Upper lobe of right lung (tissue), 1 donor: ENCODE measurements around the gene SKIC8. TPM values are rescaled to one million over a fixed set of nuclear protein-coding genes. Genes with fewer than 3 reads are reported as not detected.

Experiments
- ATAC-seq: fragments of 200-7000 bp; cut with Tn5 transposase; one replicate; pipeline ENCODE4 v1.9.1; 2020; ENCODE audit warnings: mild to moderate bottlenecking, moderate library complexity
- DNase-seq: peaks from one replicate; pipeline ENCODE4 v3.0.0-alpha.2; 2020
- H3K27ac ChIP-seq: fragments of 200-600 bp; one replicate; pipeline ENCODE4 v1.8.0; 2022
- H3K27me3 ChIP-seq: fragments of 200-600 bp; one replicate; pipeline ENCODE4 v1.8.0; 2022; ENCODE audit warnings: mild to moderate bottlenecking
- H3K36me3 ChIP-seq: fragments of 200-600 bp; one replicate; pipeline ENCODE4 v1.8.0; 2022
- H3K4me1 ChIP-seq: fragments of 200-600 bp; one replicate; pipeline ENCODE4 v1.8.0; 2022
- H3K4me3 ChIP-seq: fragments of 200-600 bp; one replicate; pipeline ENCODE4 v1.8.0; 2022; ENCODE audit warnings: mild to moderate bottlenecking
- H3K9me3 ChIP-seq: fragments of 200-600 bp; one replicate; pipeline ENCODE4 v1.8.0; 2022
- intact Hi-C: fragments of 100-400 bp; cut with DNase I; formaldehyde crosslinking; loops from one replicate; pipeline ENCODE4 v1.11.0; 2022
- total RNA-seq: library from RNA; stranded (reverse); fragmentation: NEBNext Ultra II Directional; extraction: Animal tissue kit (Norgen Biotek cat#: 25700); gene quantifications from one replicate; pipeline ENCODE4 v1.2.1, GENCODE V29; 2021
- TF ChIP-seq, protein P1 (sequence below): fragments of 200-600 bp; IDR thresholded peaks from one replicate; pipeline ENCODE4 v1.8.0; 2022; ENCODE audit warnings: antibody characterized with exemption
- donor health status: DM: no; HTN: yes; CAD: no; lungs with severe emphysema.

Gene SKIC8
- total RNA-seq, 1 donor from 2014 or later = 37.9 TPM

DNA sequence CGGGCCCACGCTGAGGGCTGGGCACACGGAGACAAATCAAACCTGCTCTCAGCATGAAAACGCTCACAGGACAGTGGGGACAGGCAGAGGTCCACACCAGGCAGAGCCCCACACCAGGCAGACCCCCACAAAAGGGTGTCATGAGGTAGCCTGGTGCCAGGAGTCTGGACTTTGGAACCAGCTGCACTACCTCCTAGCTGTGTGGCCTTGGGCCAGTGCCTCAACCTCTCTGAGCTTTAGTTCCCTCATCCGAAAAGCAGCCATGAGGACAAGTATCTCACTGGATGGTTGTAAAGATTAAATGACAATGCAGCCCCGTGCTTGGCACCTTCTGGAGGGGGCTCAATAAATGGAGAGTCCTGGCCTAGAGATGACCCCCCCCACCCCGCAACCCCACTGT lies 24.3 kb upstream of the SKIC8 start:
- TF ChIP-seq, protein P1, sequence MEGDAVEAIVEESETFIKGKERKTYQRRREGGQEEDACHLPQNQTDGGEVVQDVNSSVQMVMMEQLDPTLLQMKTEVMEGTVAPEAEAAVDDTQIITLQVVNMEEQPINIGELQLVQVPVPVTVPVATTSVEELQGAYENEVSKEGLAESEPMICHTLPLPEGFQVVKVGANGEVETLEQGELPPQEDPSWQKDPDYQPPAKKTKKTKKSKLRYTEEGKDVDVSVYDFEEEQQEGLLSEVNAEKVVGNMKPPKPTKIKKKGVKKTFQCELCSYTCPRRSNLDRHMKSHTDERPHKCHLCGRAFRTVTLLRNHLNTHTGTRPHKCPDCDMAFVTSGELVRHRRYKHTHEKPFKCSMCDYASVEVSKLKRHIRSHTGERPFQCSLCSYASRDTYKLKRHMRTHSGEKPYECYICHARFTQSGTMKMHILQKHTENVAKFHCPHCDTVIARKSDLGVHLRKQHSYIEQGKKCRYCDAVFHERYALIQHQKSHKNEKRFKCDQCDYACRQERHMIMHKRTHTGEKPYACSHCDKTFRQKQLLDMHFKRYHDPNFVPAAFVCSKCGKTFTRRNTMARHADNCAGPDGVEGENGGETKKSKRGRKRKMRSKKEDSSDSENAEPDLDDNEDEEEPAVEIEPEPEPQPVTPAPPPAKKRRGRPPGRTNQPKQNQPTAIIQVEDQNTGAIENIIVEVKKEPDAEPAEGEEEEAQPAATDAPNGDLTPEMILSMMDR = no peak
- no peak for DNase-seq
- Histone ChIP-seq H3K4me3 (no peak overlapping the region), H3K9me3 (no peaks in the 10 kb centered on the region), H3K36me3 (no peaks in the 10 kb centered on the region), H3K27ac (no peak overlapping the region), H3K27me3 (no peaks in the 10 kb centered on the region), H3K4me1 (peaks cover 4% of the 10 kb centered on the region)
- no peak for ATAC-seq
- intact Hi-C loops = no loop called here

DNA sequence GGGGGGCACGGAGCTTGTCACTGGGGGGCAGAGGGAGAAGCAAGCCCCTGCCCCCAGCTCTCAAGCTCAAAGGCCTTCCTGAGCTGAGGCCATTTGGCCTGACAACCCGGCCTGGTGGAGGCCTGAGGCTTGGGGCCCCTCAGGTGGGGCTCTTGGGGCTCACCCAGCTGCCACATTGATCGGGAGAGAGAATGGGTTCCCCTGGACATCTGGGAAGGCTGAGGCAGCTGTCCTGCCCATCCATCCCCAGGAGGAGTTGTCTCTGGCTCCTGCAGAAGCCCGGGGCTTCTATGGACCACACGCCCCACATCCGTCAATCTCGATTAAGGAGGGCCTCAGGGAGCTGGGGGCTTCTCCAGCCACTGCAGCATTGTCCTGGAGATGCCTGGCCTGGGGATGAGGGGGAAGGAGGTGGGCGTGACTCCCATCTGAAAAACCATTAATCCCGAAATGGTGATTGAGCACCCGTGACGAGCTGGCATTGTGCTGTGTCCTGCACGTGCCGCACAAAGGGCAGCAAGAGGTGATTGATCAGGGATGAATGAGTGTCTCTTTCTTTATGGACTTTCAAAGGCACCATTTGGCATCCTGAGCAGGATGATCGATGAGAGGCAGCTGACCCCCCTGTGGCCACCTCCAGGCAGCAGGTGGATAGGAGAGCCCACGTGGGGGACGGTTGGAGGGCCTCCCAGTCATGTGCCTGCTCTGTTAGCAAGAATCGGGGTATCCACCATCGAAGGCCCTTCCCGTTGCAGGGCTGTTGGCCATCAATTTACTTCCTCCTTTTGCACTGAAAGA lies 23.5 kb upstream of the SKIC8 start:
- H3K27me3 ChIP-seq = no peaks in the 10 kb centered on the region
- no peak for DNase-seq
- H3K4me3 ChIP-seq = no peak overlapping the region
- ATAC-seq = no peak
- no peaks in the 10 kb centered on the region for H3K9me3 ChIP-seq
- no peak overlapping the region for H3K27ac ChIP-seq
- TF ChIP-seq, protein P1 = no peak
- no peaks in the 10 kb centered on the region for H3K36me3 ChIP-seq
- intact Hi-C loops = no loop called here
- peaks cover 4% of the 10 kb centered on the region for H3K4me1 ChIP-seq

DNA sequence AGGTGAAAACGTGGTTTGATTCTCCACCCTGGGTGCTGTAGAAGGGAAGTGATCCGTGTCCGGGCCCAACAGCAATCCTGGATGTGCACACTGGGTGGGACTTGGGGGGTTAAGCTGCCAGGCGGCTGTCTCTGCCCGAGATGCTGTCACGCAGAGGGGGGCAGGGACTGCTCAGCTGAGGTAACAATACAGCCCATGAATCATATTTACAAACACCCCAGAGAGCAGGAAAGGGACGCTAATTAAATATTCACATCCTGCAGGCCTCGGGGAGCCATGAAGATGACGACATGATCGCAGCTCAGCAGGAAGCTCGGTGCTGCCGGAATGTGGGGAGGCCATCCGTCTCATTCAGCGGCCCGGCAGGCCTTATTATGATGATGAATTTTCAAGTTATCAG lies 22.8 kb upstream of the SKIC8 start:
- Histone ChIP-seq H3K4me1 (peaks cover 4% of the 10 kb centered on the region), H3K27me3 (no peaks in the 10 kb centered on the region), H3K4me3 (no peak overlapping the region), H3K36me3 (no peaks in the 10 kb centered on the region), H3K9me3 (no peaks in the 10 kb centered on the region), H3K27ac (no peak overlapping the region)
- ATAC-seq (peak; percentile 46), DNase-seq (peak; percentile 54)
- TF ChIP-seq, protein P1 = no peak
- intact Hi-C loops = no loop called here

DNA sequence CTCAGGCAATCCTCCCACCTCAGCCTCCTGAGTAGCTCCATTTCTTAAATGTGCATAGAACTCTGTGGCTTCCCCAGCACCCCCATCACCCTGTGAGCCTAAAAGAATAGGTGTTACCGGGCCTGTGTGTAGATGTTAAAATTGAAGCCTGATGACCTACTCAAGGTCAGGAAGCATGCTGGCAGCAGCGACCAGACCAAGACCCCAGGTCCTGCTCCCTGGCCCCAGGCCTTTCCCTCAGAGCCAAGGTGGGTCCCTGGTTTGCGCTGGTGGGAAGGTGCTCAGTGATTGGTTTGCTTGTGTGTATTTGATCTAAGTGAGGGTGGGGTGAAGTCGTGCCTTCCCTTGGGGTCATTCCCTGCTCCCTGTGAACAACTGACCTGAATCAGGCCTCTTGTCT lies 22.4 kb upstream of the SKIC8 start:
- H3K27ac ChIP-seq = no peak overlapping the region

DNA sequence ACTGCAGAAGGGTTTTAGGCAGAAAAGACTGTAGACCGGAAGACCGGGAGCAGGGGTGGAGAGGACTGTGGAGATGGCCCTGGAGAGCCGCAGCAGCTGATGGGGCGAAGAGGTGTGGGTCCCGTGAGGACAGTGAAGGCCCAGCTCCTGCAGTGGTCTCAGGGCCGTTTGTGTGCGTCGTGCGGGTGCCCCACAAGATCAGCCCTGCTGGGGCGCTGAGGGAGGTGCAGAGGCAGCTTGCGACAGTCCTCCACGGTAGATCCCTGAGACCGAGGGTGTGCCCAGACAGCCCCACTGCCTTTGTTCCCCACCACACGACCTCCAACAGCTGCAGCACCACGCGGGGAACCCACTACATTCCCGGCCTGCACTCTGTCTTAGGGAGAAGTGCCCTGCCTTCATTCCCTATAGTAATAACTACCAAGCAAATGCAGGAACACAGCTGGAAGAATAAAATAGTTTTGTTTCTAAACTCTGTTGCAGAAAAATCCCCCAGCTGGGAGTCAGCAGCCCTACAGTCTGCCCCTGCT lies 21.7 kb upstream of the SKIC8 start:
- Histone ChIP-seq H3K27me3 (no peaks in the 10 kb centered on the region), H3K9me3 (no peaks in the 10 kb centered on the region), H3K27ac (no peak overlapping the region), H3K4me3 (no peak overlapping the region), H3K4me1 (peaks cover 4% of the 10 kb centered on the region), H3K36me3 (no peaks in the 10 kb centered on the region)
- intact Hi-C loops = no loop called here
- TF ChIP-seq, protein P1 = no peak
- DNase-seq (peak; percentile 52), ATAC-seq (no peak)

More for the DNA sequence above, 22.4 kb upstream of the SKIC8 start:
- Histone ChIP-seq H3K4me3 (no peak overlapping the region), H3K36me3 (no peaks in the 10 kb centered on the region), H3K9me3 (no peaks in the 10 kb centered on the region), H3K4me1 (peaks cover 4% of the 10 kb centered on the region), H3K27me3 (no peaks in the 10 kb centered on the region)
- ATAC-seq = no peak
- TF ChIP-seq, protein P1 = no peak
- no peak for DNase-seq
- intact Hi-C loops = no loop called here
